ENCODE data around the gene MAPKAPK3. TPM values are rescaled to one million over a fixed set of nuclear protein-coding genes. Genes with fewer than 3 reads are reported as not detected.

MAPKAPK3 gene
- total RNA-seq, 1 donor from 2014 or later, result 38.1 TPM

DNA sequence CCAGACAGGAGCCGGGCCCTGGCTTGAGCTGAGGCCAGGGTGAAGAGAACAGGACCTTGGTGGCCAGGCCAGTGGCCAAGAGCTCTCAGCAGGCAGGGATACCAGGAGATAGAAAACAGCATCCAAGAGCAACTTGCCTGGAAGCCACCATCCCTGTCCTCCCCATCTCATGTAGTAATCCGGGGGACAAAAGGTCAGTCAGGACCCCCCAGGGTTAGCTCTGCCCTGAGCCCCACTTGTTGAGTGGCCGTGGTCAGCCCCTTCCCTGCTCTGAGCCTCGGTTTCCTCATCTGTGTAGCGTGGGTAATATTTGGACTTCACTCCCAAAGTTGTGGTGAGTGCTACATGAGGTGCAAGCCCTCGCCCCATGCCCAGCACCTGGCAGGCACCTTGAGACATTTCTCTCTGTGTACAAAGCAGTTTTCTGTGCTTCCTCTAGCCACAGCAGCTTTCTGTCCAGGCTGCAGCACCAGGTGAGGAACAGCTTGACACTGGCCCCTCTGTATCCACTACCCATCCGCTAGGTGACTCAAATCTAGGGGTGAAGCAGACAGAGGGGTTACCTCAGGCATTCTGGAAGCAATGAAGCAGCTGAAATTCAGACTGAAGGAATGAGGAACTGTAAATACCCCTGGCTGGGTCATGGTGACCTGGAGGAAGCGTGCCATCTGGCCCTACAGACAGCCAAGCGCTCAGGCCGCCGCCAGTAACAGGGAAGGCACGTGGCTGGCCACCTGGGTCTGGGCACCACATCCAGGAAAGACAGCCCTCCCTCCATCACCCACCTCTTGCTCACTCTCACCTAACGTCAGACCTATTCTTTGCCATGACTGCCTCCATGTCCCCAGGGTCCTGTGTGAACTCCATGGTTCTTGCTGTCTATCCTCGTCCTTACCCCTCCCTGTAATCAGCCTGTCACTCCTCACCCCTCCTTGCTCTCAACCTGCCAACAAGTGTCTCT lies 12.0 kb upstream of the MAPKAPK3 start:
- intact Hi-C loops (cut with DNase I), result no loop called here
- DNase-seq (ENCODE audit: extremely low spot score in 2 of 2), result no peak
- H3K36me3 ChIP-seq, result peaks cover 0 to 10% of the 10 kb centered on the region in 2 donors

DNA sequence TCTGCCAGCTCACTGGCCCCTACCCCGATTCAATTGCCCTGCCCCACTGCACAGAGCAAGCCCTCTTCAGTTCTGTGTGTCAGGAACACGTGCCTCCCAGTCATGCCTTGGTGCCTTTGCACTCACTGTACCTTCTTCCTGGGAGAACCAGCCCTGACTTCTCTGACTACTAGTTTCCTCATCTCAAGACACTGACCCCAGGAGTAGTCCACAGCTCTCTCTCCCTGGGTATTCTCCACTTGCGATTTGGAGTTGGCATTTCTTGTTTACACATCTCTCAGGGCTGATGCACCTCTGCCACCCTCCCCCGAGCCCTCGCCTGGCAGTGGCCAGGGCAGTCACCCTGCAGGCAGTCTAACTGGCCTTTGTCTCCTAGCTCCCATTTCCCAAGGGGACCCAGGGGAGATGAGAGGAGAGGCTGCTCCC lies 11.0 kb upstream of the MAPKAPK3 start:
- Histone ChIP-seq H3K27me3 (no peaks in the 10 kb centered on the region), H3K27ac (peak overlapping the region; percentile 98), H3K4me3 (no peak overlapping the region), H3K36me3 (peaks cover 0 to 10% of the 10 kb centered on the region in 2 donors), H3K9me3 (no peaks in the 10 kb centered on the region), H3K4me1 (peaks cover 100% of the 10 kb centered on the region)
- no peak for TF ChIP-seq POLR2A (IDR thresholded peaks at IDR 0.05)
- TF ChIP-seq, protein P1, sequence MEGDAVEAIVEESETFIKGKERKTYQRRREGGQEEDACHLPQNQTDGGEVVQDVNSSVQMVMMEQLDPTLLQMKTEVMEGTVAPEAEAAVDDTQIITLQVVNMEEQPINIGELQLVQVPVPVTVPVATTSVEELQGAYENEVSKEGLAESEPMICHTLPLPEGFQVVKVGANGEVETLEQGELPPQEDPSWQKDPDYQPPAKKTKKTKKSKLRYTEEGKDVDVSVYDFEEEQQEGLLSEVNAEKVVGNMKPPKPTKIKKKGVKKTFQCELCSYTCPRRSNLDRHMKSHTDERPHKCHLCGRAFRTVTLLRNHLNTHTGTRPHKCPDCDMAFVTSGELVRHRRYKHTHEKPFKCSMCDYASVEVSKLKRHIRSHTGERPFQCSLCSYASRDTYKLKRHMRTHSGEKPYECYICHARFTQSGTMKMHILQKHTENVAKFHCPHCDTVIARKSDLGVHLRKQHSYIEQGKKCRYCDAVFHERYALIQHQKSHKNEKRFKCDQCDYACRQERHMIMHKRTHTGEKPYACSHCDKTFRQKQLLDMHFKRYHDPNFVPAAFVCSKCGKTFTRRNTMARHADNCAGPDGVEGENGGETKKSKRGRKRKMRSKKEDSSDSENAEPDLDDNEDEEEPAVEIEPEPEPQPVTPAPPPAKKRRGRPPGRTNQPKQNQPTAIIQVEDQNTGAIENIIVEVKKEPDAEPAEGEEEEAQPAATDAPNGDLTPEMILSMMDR (IDR thresholded peaks at IDR 0.05), result no peak
- TF ChIP-seq POLR2AphosphoS5 (IDR thresholded peaks at IDR 0.05; ENCODE audit: insufficient read depth in 1 of 2, low read depth in 1 of 2), result no peak
- DNase-seq (ENCODE audit: extremely low spot score in 2 of 2), result no peak
- intact Hi-C loops (cut with DNase I), result no loop called here

More for the DNA sequence above, 12.0 kb upstream of the MAPKAPK3 start:
- TF ChIP-seq POLR2AphosphoS5 (IDR thresholded peaks at IDR 0.05; ENCODE audit: insufficient read depth in 1 of 2, low read depth in 1 of 2) (peak; percentile 36 to 90), POLR2A (IDR thresholded peaks at IDR 0.05) (no peak)
- Histone ChIP-seq H3K4me3 (no peak overlapping the region), H3K27me3 (no peaks in the 10 kb centered on the region), H3K27ac (peak overlapping the region; percentile 98), H3K9me3 (no peaks in the 10 kb centered on the region), H3K4me1 (peaks cover 100% of the 10 kb centered on the region)

DNA sequence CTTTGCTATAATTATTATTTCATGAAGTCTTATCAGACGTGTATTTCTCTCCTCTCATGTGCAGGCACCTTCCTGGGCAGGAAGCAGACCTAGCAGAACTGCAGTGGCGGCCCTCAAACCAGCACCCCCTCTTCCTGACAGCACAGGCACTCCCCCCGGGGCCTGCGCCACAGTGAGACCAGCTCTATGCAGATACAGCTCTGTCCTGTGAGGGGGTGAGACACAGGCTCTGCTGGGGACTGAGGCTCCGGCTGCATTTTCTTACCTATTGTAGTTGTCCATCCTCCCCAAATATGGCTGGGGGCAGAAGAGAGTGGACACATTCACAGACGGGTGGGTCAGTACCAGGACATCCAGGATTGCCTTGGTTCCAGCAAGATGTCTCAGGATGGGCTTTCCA lies 10.4 kb upstream of the MAPKAPK3 start:
- Histone ChIP-seq H3K27me3 (no peaks in the 10 kb centered on the region), H3K27ac (peak overlapping the region; percentile 98)

DNA sequence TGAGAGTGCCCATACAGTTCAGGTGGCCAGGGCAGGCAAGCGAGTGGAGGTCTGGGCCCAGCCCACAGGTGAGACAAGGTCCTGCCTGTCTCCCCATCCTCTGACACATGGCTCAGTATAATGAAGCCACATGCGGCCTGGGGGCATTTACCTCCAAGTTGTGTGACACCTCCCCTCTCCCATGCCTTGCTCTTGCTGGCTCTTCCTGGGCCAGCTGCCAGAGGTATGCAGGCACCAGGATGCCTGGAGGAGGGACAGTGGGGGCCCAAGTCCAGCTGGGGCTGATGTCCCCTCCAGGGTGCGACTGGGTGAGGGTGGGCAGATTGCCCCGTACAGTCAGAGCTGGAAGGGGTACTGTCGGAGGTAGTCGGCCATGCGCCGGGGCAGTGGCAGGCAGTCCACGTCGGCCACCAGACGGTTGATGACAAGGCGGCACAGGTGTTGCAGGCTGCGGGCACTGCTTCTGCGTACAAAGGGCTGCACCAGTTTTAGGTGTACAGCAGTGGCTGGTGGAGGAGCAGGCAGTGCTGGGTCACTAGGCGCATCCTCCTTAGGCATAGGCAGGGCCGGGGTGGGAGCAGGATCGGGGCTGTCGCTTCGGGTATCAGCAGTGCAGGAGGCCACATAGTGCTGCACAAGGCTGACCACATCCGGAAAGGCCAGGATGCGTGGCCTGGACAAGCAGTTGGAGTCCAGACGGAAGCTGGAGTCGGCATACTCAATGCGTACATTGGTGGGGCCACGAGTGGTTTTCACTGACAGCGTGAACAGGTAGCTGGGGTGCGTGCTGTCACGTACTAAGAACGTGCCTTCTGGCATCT lies 9.5 kb upstream of the MAPKAPK3 start:
- peaks cover 0 to 10% of the 10 kb centered on the region in 2 donors for H3K36me3 ChIP-seq
- intact Hi-C loops (cut with DNase I), result no loop called here
- no peak for TF ChIP-seq POLR2AphosphoS5 (IDR thresholded peaks at IDR 0.05; ENCODE audit: insufficient read depth in 1 of 2, low read depth in 1 of 2)
- TF ChIP-seq POLR2A (IDR thresholded peaks at IDR 0.05), result no peak
- TF ChIP-seq, protein P1 (IDR thresholded peaks at IDR 0.05), result no peak
- H3K4me3 ChIP-seq, result no peak overlapping the region
- no peaks in the 10 kb centered on the region for H3K9me3 ChIP-seq
- peaks cover 94% of the 10 kb centered on the region for H3K4me1 ChIP-seq
- no peak for DNase-seq (ENCODE audit: extremely low spot score in 2 of 2)
- H3K27me3 ChIP-seq, result no peaks in the 10 kb centered on the region
- H3K27ac ChIP-seq, result peak overlapping the region; percentile 98

More for the DNA sequence above, 10.4 kb upstream of the MAPKAPK3 start:
- H3K9me3 ChIP-seq, result no peaks in the 10 kb centered on the region
- H3K4me1 ChIP-seq, result peaks cover 99% of the 10 kb centered on the region
- H3K4me3 ChIP-seq, result no peak overlapping the region
- no peak for TF ChIP-seq POLR2A (IDR thresholded peaks at IDR 0.05)
- no peak for TF ChIP-seq POLR2AphosphoS5 (IDR thresholded peaks at IDR 0.05; ENCODE audit: insufficient read depth in 1 of 2, low read depth in 1 of 2)
- TF ChIP-seq, protein P1 (IDR thresholded peaks at IDR 0.05), result no peak
- DNase-seq (ENCODE audit: extremely low spot score in 2 of 2), result no peak
- intact Hi-C loops (cut with DNase I), result no loop called here
- peaks cover 0 to 10% of the 10 kb centered on the region in 2 donors for H3K36me3 ChIP-seq

DNA sequence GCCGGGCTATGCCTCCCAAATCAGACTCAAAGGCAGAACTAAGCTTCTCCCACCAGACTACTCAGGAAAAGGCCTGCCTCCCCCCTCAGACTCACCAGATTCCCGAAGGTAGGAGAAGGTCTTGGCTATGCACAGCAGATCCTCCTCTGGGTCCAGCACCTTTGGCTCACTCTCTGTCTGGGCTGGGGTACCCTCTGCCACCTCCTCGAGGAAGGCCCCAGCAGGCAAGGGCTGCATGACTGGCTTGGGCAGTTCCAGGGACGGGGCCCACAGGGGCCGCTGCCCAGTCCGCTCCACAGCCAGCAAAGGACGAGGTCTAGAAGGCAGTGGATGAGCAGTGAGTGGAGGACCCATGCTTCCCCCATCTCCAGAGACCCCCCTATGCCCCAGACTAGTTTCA lies 8.7 kb upstream of the MAPKAPK3 start:
- no peak for DNase-seq (ENCODE audit: extremely low spot score in 2 of 2)
- Histone ChIP-seq H3K4me3 (no peak overlapping the region), H3K4me1 (peaks cover 92% of the 10 kb centered on the region), H3K27me3 (no peaks in the 10 kb centered on the region), H3K9me3 (no peaks in the 10 kb centered on the region), H3K27ac (peak overlapping the region; percentile 48), H3K36me3 (peaks cover 0 to 10% of the 10 kb centered on the region in 2 donors)
- intact Hi-C loops (cut with DNase I), result no loop called here
- TF ChIP-seq POLR2A (IDR thresholded peaks at IDR 0.05) (no peak), POLR2AphosphoS5 (IDR thresholded peaks at IDR 0.05; ENCODE audit: insufficient read depth in 1 of 2, low read depth in 1 of 2) (no peak)
- TF ChIP-seq, protein P1 (IDR thresholded peaks at IDR 0.05), result no peak

All from vagina (tissue), 2 donors.